ENCODE data around the gene NCOA3.

Gene NCOA3

GRCh38 chr20:47627540-47627939 is 125.9 kb downstream of the NCOA3 start:
- H3K36me3 ChIP-seq (ENCODE audit: control insufficient read depth in 2 of 2, insufficient read depth in 2 of 2, low read length in 2 of 2): peaks cover 14 to 37% of the 10 kb centered on the region in 2 donors
- no peak overlapping the region for H3K9ac ChIP-seq (ENCODE audit: low read depth in 1 of 2, low read length in 2 of 2)
- no peaks in the 10 kb centered on the region for H3K27me3 ChIP-seq (ENCODE audit: control insufficient read depth in 2 of 2, insufficient read depth in 2 of 2, low read length in 2 of 2)
- no peaks in the 10 kb centered on the region for H3K4me1 ChIP-seq (ENCODE audit: control insufficient read depth in 2 of 2, insufficient read depth in 2 of 2, low read length in 2 of 2)
- no peak overlapping the region for H3K27ac ChIP-seq (ENCODE audit: low read depth in 2 of 2, low read length in 2 of 2)
- H3K4me3 ChIP-seq (ENCODE audit: low read length in 2 of 2): no peak overlapping the region
- no peaks in the 10 kb centered on the region for H3K9me3 ChIP-seq (ENCODE audit: control insufficient read depth in 2 of 2, low read length in 2 of 2)

- Histone ChIP-seq H3K36me3 (ENCODE audit: control insufficient read depth in 2 of 2, insufficient read depth in 2 of 2, low read length in 2 of 2) (peaks cover 18 to 29% of the 10 kb centered on the region in 2 donors), H3K9me3 (ENCODE audit: control insufficient read depth in 2 of 2, low read length in 2 of 2) (no peaks in the 10 kb centered on the region)
These were observed 128.2 kb downstream of the NCOA3 start for GRCh38 chr20:47629907-47630306.

GRCh38 chr20:47631078-47631477 is 129.4 kb downstream of the NCOA3 start:
- Histone ChIP-seq H3K4me1 (ENCODE audit: control insufficient read depth in 2 of 2, insufficient read depth in 2 of 2, low read length in 2 of 2) (no peaks in the 10 kb centered on the region), H3K4me3 (ENCODE audit: low read length in 2 of 2) (no peak overlapping the region), H3K27me3 (ENCODE audit: control insufficient read depth in 2 of 2, insufficient read depth in 2 of 2, low read length in 2 of 2) (no peaks in the 10 kb centered on the region), H3K36me3 (ENCODE audit: control insufficient read depth in 2 of 2, insufficient read depth in 2 of 2, low read length in 2 of 2) (peaks cover 23 to 34% of the 10 kb centered on the region in 2 donors), H3K27ac (ENCODE audit: low read depth in 2 of 2, low read length in 2 of 2) (no peak overlapping the region), H3K9me3 (ENCODE audit: control insufficient read depth in 2 of 2, low read length in 2 of 2) (no peaks in the 10 kb centered on the region), H3K9ac (ENCODE audit: low read depth in 1 of 2, low read length in 2 of 2) (no peak overlapping the region)

More at GRCh38 chr20:47629907-47630306, 128.2 kb downstream of the NCOA3 start:
- Histone ChIP-seq H3K4me1 (ENCODE audit: control insufficient read depth in 2 of 2, insufficient read depth in 2 of 2, low read length in 2 of 2) (no peaks in the 10 kb centered on the region), H3K4me3 (ENCODE audit: low read length in 2 of 2) (no peak overlapping the region), H3K27me3 (ENCODE audit: control insufficient read depth in 2 of 2, insufficient read depth in 2 of 2, low read length in 2 of 2) (no peaks in the 10 kb centered on the region), H3K9ac (ENCODE audit: low read depth in 1 of 2, low read length in 2 of 2) (no peak overlapping the region), H3K27ac (ENCODE audit: low read depth in 2 of 2, low read length in 2 of 2) (no peak overlapping the region)

GRCh38 chr20:47635256-47635655 is 133.6 kb downstream of the NCOA3 start:
- Histone ChIP-seq H3K4me1 (ENCODE audit: control insufficient read depth in 2 of 2, insufficient read depth in 2 of 2, low read length in 2 of 2) (no peaks in the 10 kb centered on the region), H3K36me3 (ENCODE audit: control insufficient read depth in 2 of 2, insufficient read depth in 2 of 2, low read length in 2 of 2) (peaks cover 39 to 42% of the 10 kb centered on the region in 2 donors), H3K4me3 (ENCODE audit: low read length in 2 of 2) (no peak overlapping the region)

GRCh38 chr20:47638851-47639250 is 137.2 kb downstream of the NCOA3 start:
- Histone ChIP-seq H3K4me1 (ENCODE audit: control insufficient read depth in 2 of 2, insufficient read depth in 2 of 2, low read length in 2 of 2) (no peaks in the 10 kb centered on the region), H3K36me3 (ENCODE audit: control insufficient read depth in 2 of 2, insufficient read depth in 2 of 2, low read length in 2 of 2) (peaks cover 49 to 54% of the 10 kb centered on the region in 2 donors), H3K27ac (ENCODE audit: low read depth in 2 of 2, low read length in 2 of 2) (no peak overlapping the region), H3K4me3 (ENCODE audit: low read length in 2 of 2) (no peak overlapping the region), H3K9ac (ENCODE audit: low read depth in 1 of 2, low read length in 2 of 2) (no peak overlapping the region), H3K27me3 (ENCODE audit: control insufficient read depth in 2 of 2, insufficient read depth in 2 of 2, low read length in 2 of 2) (no peaks in the 10 kb centered on the region), H3K9me3 (ENCODE audit: control insufficient read depth in 2 of 2, low read length in 2 of 2) (no peaks in the 10 kb centered on the region)

More at GRCh38 chr20:47635256-47635655, 133.6 kb downstream of the NCOA3 start:
- no peaks in the 10 kb centered on the region for H3K9me3 ChIP-seq (ENCODE audit: control insufficient read depth in 2 of 2, low read length in 2 of 2)
- H3K9ac ChIP-seq (ENCODE audit: low read depth in 1 of 2, low read length in 2 of 2): no peak overlapping the region
- no peak overlapping the region for H3K27ac ChIP-seq (ENCODE audit: low read depth in 2 of 2, low read length in 2 of 2)
- no peaks in the 10 kb centered on the region for H3K27me3 ChIP-seq (ENCODE audit: control insufficient read depth in 2 of 2, insufficient read depth in 2 of 2, low read length in 2 of 2)

- Histone ChIP-seq H3K36me3 (ENCODE audit: control insufficient read depth in 2 of 2, insufficient read depth in 2 of 2, low read length in 2 of 2) (peaks cover 51 to 59% of the 10 kb centered on the region in 2 donors), H3K27me3 (ENCODE audit: control insufficient read depth in 2 of 2, insufficient read depth in 2 of 2, low read length in 2 of 2) (no peaks in the 10 kb centered on the region), H3K9ac (ENCODE audit: low read depth in 1 of 2, low read length in 2 of 2) (no peak overlapping the region), H3K4me1 (ENCODE audit: control insufficient read depth in 2 of 2, insufficient read depth in 2 of 2, low read length in 2 of 2) (no peaks in the 10 kb centered on the region), H3K9me3 (ENCODE audit: control insufficient read depth in 2 of 2, low read length in 2 of 2) (no peaks in the 10 kb centered on the region), H3K27ac (ENCODE audit: low read depth in 2 of 2, low read length in 2 of 2) (no peak overlapping the region), H3K4me3 (ENCODE audit: low read length in 2 of 2) (no peak overlapping the region)
These were observed 140.4 kb downstream of the NCOA3 start for GRCh38 chr20:47642118-47642517.

- H3K4me3 ChIP-seq (ENCODE audit: low read length in 2 of 2): no peak overlapping the region
- H3K9me3 ChIP-seq (ENCODE audit: control insufficient read depth in 2 of 2, low read length in 2 of 2): no peaks in the 10 kb centered on the region
- H3K36me3 ChIP-seq (ENCODE audit: control insufficient read depth in 2 of 2, insufficient read depth in 2 of 2, low read length in 2 of 2): peaks cover 50 to 60% of the 10 kb centered on the region in 2 donors
- no peaks in the 10 kb centered on the region for H3K4me1 ChIP-seq (ENCODE audit: control insufficient read depth in 2 of 2, insufficient read depth in 2 of 2, low read length in 2 of 2)
- H3K27ac ChIP-seq (ENCODE audit: low read depth in 2 of 2, low read length in 2 of 2): no peak overlapping the region
- H3K27me3 ChIP-seq (ENCODE audit: control insufficient read depth in 2 of 2, insufficient read depth in 2 of 2, low read length in 2 of 2): no peaks in the 10 kb centered on the region
- H3K9ac ChIP-seq (ENCODE audit: low read depth in 1 of 2, low read length in 2 of 2): no peak overlapping the region
These were observed 140.9 kb downstream of the NCOA3 start for GRCh38 chr20:47642624-47643023.

- H3K4me1 ChIP-seq (ENCODE audit: control insufficient read depth in 2 of 2, insufficient read depth in 2 of 2, low read length in 2 of 2): no peaks in the 10 kb centered on the region
- H3K9me3 ChIP-seq (ENCODE audit: control insufficient read depth in 2 of 2, low read length in 2 of 2): no peaks in the 10 kb centered on the region
- peaks cover 42 to 50% of the 10 kb centered on the region in 2 donors for H3K36me3 ChIP-seq (ENCODE audit: control insufficient read depth in 2 of 2, insufficient read depth in 2 of 2, low read length in 2 of 2)
These were observed 143.9 kb downstream of the NCOA3 start for GRCh38 chr20:47645632-47646031.

GRCh38 chr20:47647994-47648393 is 146.3 kb downstream of the NCOA3 start:
- no peak overlapping the region for H3K9ac ChIP-seq (ENCODE audit: low read depth in 1 of 2, low read length in 2 of 2)
- H3K9me3 ChIP-seq (ENCODE audit: control insufficient read depth in 2 of 2, low read length in 2 of 2): no peaks in the 10 kb centered on the region
- H3K4me1 ChIP-seq (ENCODE audit: control insufficient read depth in 2 of 2, insufficient read depth in 2 of 2, low read length in 2 of 2): no peaks in the 10 kb centered on the region
- no peaks in the 10 kb centered on the region for H3K27me3 ChIP-seq (ENCODE audit: control insufficient read depth in 2 of 2, insufficient read depth in 2 of 2, low read length in 2 of 2)
- peaks cover 54 to 59% of the 10 kb centered on the region in 2 donors for H3K36me3 ChIP-seq (ENCODE audit: control insufficient read depth in 2 of 2, insufficient read depth in 2 of 2, low read length in 2 of 2)
- H3K27ac ChIP-seq (ENCODE audit: low read depth in 2 of 2, low read length in 2 of 2): no peak overlapping the region
- H3K4me3 ChIP-seq (ENCODE audit: low read length in 2 of 2): no peak overlapping the region

More at GRCh38 chr20:47645632-47646031, 143.9 kb downstream of the NCOA3 start:
- Histone ChIP-seq H3K27me3 (ENCODE audit: control insufficient read depth in 2 of 2, insufficient read depth in 2 of 2, low read length in 2 of 2) (no peaks in the 10 kb centered on the region), H3K4me3 (ENCODE audit: low read length in 2 of 2) (no peak overlapping the region), H3K27ac (ENCODE audit: low read depth in 2 of 2, low read length in 2 of 2) (no peak overlapping the region), H3K9ac (ENCODE audit: low read depth in 1 of 2, low read length in 2 of 2) (no peak overlapping the region)

GRCh38 chr20:47648943-47649342 is 147.3 kb downstream of the NCOA3 start:
- Histone ChIP-seq H3K27ac (ENCODE audit: low read depth in 2 of 2, low read length in 2 of 2) (no peak overlapping the region), H3K9ac (ENCODE audit: low read depth in 1 of 2, low read length in 2 of 2) (no peak overlapping the region), H3K4me1 (ENCODE audit: control insufficient read depth in 2 of 2, insufficient read depth in 2 of 2, low read length in 2 of 2) (no peaks in the 10 kb centered on the region), H3K4me3 (ENCODE audit: low read length in 2 of 2) (no peak overlapping the region), H3K36me3 (ENCODE audit: control insufficient read depth in 2 of 2, insufficient read depth in 2 of 2, low read length in 2 of 2) (peaks cover 57 to 60% of the 10 kb centered on the region in 2 donors), H3K9me3 (ENCODE audit: control insufficient read depth in 2 of 2, low read length in 2 of 2) (no peaks in the 10 kb centered on the region), H3K27me3 (ENCODE audit: control insufficient read depth in 2 of 2, insufficient read depth in 2 of 2, low read length in 2 of 2) (no peaks in the 10 kb centered on the region)

GRCh38 chr20:47652301-47652700 is 150.6 kb downstream of the NCOA3 start:
- peaks cover 50 to 58% of the 10 kb centered on the region in 2 donors for H3K36me3 ChIP-seq (ENCODE audit: control insufficient read depth in 2 of 2, insufficient read depth in 2 of 2, low read length in 2 of 2)
- no peaks in the 10 kb centered on the region for H3K9me3 ChIP-seq (ENCODE audit: control insufficient read depth in 2 of 2, low read length in 2 of 2)
- H3K27ac ChIP-seq (ENCODE audit: low read depth in 2 of 2, low read length in 2 of 2): no peak overlapping the region
- no peak overlapping the region for H3K4me3 ChIP-seq (ENCODE audit: low read length in 2 of 2)
- no peak overlapping the region for H3K9ac ChIP-seq (ENCODE audit: low read depth in 1 of 2, low read length in 2 of 2)
- H3K4me1 ChIP-seq (ENCODE audit: control insufficient read depth in 2 of 2, insufficient read depth in 2 of 2, low read length in 2 of 2): no peaks in the 10 kb centered on the region
- no peaks in the 10 kb centered on the region for H3K27me3 ChIP-seq (ENCODE audit: control insufficient read depth in 2 of 2, insufficient read depth in 2 of 2, low read length in 2 of 2)

Data from mucosa of rectum (tissue), 2 donors.